Spleen (tissue), 11 donors: Measurements from ENCODE around the gene PKD1L1. TPM values are rescaled to one million over a fixed set of nuclear protein-coding genes. Genes with fewer than 3 reads are reported as not detected.
A peak's percentile ranks its signal among the peaks of the same experiment; 100 is the strongest.

Experiments used
- DNase-seq: peaks from one replicate; pipeline ENCODE4 v3.0.0-alpha.2; 2020
- H3K27ac ChIP-seq, 8 donors: fragments of 200-600 bp; sonication (generic) in 7 of 8; 1 replicate in 4 of 8; 2 replicates in 4 of 8; pipeline versions ENCODE4 v1.5.0 to v1.8.0; 2016 to 2021; ENCODE audit warnings: inconsistent platforms in 4 of 8, mild to moderate bottlenecking in 4 of 8, moderate library complexity in 1 of 8
- H3K27me3 ChIP-seq, 7 donors: fragments of 200-600 bp; sonication (generic) in 6 of 7; replicated peaks in 1 of 7; 1 replicate in 4 of 7; 2 replicates in 3 of 7; pipeline versions ENCODE4 v1.5.0 to v1.8.0; 2016 to 2021; ENCODE audit warnings: inconsistent platforms in 3 of 7, mild to moderate bottlenecking in 1 of 7
- H3K36me3 ChIP-seq, 6 donors: fragments of 200-600 bp; sonication (generic) in 5 of 6; 1 replicate in 4 of 6; 2 replicates in 2 of 6; pipeline versions ENCODE4 v1.5.0 to v1.8.0; 2016 to 2021; ENCODE audit warnings: inconsistent platforms in 2 of 6
- H3K4me1 ChIP-seq, 6 donors: fragments of 200-600 bp; sonication (generic) in 5 of 6; 1 replicate in 3 of 6; 2 replicates in 3 of 6; pipeline versions ENCODE4 v1.5.0 to v1.8.0; 2016 to 2021; ENCODE audit warnings: inconsistent platforms in 3 of 6
- H3K4me3 ChIP-seq, 8 donors: fragments of 200-600 bp; sonication (generic) in 7 of 8; 1 replicate in 4 of 8; 2 replicates in 4 of 8; pipeline versions ENCODE4 v1.5.0 to v1.8.0; 2016 to 2021; ENCODE audit warnings: inconsistent platforms in 4 of 8, mild to moderate bottlenecking in 4 of 8, moderate library complexity in 2 of 8
- H3K9me3 ChIP-seq, 8 donors: fragments of 200-600 bp; sonication (generic) in 7 of 8; 1 replicate in 4 of 8; 2 replicates in 4 of 8; pipeline versions ENCODE4 v1.5.0 to v1.8.0; 2016 to 2021; ENCODE audit warnings: inconsistent platforms in 4 of 8
- POLR2A ChIP-seq, 3 donors: fragments of 450-650 bp; IDR thresholded peaks; one replicate each; pipeline ENCODE4 v1.5.1; 2017; ENCODE audit warnings: antibody characterized with exemption in 3 of 3, mild to moderate bottlenecking in 1 of 3
- POLR2AphosphoS5 ChIP-seq, 3 donors: sonication (generic); formaldehyde crosslinking; IDR thresholded peaks; one replicate each; pipeline ENCODE4 v1.5.1; 2017; ENCODE audit warnings: antibody characterized with exemption in 3 of 3
- WGBS, 5 donors: extraction: QIAGEN DNeasy Blood & Tissue Kit in 3 of 5; methylation state at CpG; one replicate each; pipeline versions ENCODE4 v1.1.5 to v1.1.7; 2013 to 2018; 5-methylcytosine and 5-hydroxymethylcytosine counted together
- intact Hi-C: fragments of 100-400 bp; cut with DNase I; formaldehyde crosslinking; loops from one replicate; pipeline ENCODE4 v1.15.0; 2023; ENCODE audit warnings: low total_unique reads
- polyA plus RNA-seq, 3 donors: library from polyadenylated mRNA; stranded (reverse); fragments of 200-250 nt; gene quantifications; one replicate each; pipeline ENCODE4 v1.2.1, GENCODE V29; 2013
- total RNA-seq, 7 donors: library from RNA; depleted of rRNA in 3 of 7; stranded (reverse); fragments of >200 nt in 3 of 7; fragmentation: NEBNext Ultra II Directional in 4 of 7; extraction: Animal tissue kit (Norgen Biotek cat#: 25700) in 4 of 7; gene quantifications; one replicate each; pipeline versions ENCODE4 v1.1.0 to v1.2.1, GENCODE V29; 2016 to 2021
- TF ChIP-seq, protein P1 (sequence below), 11 experiments: fragments of 200-600 bp in 7 of 11; fragments of 450-650 bp in 4 of 11; sonication (generic) in 4 of 11; IDR thresholded peaks in 8 of 11; conservative IDR thresholded peaks in 3 of 11; 1 replicate in 7 of 11; 2 replicates in 4 of 11; pipeline versions ENCODE4 v1.4.0 to v1.8.0; 2016 to 2021; ENCODE audit warnings: antibody characterized with exemption in 11 of 11, inconsistent platforms in 4 of 11, mild to moderate bottlenecking in 1 of 11
- donor health status: healthy with polysubstance abuse.
- donor health status: DM: no; HTN: no; CAD: no; lungs with moderate emphysema.
- donor health status: DM: no; HTN: no; CAD: no.
- donor health status: Bipolar disorder and iron deficiency.
- donor health status: healthy.
- donor health status: DM: no; HTN: no; CAD: no.
- donor health status: DM: yes; HTN: yes; CAD: no.

Gene PKD1L1
- total and polyA plus RNA-seq, 10 donors: 0.28 to 1.3 (median 0.49) TPM

DNA sequence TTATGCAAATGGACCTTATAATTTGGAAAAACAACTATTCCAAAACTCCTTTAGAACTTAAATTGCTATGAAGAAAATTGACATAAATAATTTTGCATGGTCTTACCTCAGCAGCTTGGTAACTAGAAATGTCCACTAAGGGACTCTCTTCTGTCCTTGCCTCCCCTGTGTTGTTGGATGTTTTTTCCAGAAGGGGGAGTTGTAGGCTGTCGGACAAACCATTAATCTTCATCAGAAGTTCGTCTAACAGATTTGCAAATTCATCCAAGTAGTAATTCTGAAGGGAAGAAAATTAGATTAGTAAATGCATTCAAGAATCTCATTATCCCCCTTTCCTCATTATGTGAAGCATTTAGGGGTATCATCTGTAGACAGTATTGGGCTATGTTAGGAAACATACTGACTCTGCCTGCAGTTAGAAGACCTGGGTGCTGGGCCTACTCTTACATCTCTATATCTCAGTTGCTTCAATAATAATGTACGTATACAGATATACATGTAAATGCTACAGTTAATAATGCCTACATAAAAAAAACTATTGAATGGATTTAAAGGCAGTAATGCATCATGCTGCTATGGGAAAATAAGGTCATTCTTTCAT is 155.6 kb downstream of the PKD1L1 start:
- Histone ChIP-seq H3K4me1 (peaks cover 0 to 9% (median 0%) of the 10 kb centered on the region in 6 donors), H3K27ac (peak overlapping the region in 1 of 8 donors; percentile 14), H3K27me3 (no peaks in the 10 kb centered on the region), H3K4me3 (no peak overlapping the region), H3K36me3 (no peaks in the 10 kb centered on the region), H3K9me3 (no peaks in the 10 kb centered on the region)
- TF ChIP-seq, protein P1, sequence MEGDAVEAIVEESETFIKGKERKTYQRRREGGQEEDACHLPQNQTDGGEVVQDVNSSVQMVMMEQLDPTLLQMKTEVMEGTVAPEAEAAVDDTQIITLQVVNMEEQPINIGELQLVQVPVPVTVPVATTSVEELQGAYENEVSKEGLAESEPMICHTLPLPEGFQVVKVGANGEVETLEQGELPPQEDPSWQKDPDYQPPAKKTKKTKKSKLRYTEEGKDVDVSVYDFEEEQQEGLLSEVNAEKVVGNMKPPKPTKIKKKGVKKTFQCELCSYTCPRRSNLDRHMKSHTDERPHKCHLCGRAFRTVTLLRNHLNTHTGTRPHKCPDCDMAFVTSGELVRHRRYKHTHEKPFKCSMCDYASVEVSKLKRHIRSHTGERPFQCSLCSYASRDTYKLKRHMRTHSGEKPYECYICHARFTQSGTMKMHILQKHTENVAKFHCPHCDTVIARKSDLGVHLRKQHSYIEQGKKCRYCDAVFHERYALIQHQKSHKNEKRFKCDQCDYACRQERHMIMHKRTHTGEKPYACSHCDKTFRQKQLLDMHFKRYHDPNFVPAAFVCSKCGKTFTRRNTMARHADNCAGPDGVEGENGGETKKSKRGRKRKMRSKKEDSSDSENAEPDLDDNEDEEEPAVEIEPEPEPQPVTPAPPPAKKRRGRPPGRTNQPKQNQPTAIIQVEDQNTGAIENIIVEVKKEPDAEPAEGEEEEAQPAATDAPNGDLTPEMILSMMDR (IDR thresholded peaks at IDR 0.05 in 8 of 11, conservative IDR thresholded peaks at IDR 0.05 in 3 of 11): peak in 8 of 11 experiments; percentile 33 to 54 (median 42)
- TF ChIP-seq POLR2AphosphoS5 (IDR thresholded peaks at IDR 0.05) (no peak), POLR2A (IDR thresholded peaks at IDR 0.05) (no peak)
- no peak for DNase-seq
- 40 to 56% (median 47%) methylated on average over 3 of the region's 3 CpGs for WGBS, 5 donors
- intact Hi-C loops: no loop called here

- DNase-seq: no peak
- H3K9me3 ChIP-seq: no peaks in the 10 kb centered on the region
- H3K4me1 ChIP-seq: peaks cover 0 to 9% (median 0%) of the 10 kb centered on the region in 6 donors
- TF ChIP-seq, protein P1 (IDR thresholded peaks at IDR 0.05 in 8 of 11, conservative IDR thresholded peaks at IDR 0.05 in 3 of 11): no peak
- no peak for TF ChIP-seq POLR2AphosphoS5 (IDR thresholded peaks at IDR 0.05)
- no peak for TF ChIP-seq POLR2A (IDR thresholded peaks at IDR 0.05)
- H3K27ac ChIP-seq: peak overlapping the region in 1 of 8 donors; percentile 14
- H3K36me3 ChIP-seq: no peaks in the 10 kb centered on the region
- WGBS, 5 donors: 69 to 84% (median 79%) methylated on average over 4 of the region's 4 CpGs
- H3K27me3 ChIP-seq: no peaks in the 10 kb centered on the region
- intact Hi-C loops: no loop called here
- no peak overlapping the region for H3K4me3 ChIP-seq
Observed at GRCh38 chr7:47791682-47792081, 156.6 kb downstream of the PKD1L1 start.

DNA sequence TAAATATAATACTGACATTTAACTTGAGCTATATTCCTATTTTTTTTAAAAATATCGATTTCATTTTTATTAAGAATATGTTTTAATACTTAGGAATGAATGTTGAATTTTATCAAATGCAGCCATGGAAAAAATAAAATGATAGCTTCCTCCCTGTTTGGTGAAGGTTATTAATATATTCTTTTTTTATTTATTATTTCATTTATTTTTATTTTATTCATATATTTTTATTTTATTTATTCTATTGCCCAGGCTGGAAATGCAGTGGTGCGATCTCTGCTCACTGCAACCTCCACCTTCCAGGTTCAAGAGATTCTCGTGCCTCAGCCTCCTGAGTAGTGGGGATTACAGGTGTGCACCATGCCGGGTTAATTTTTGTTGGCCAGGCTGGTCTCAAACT is 160.2 kb downstream of the PKD1L1 start:
- H3K9me3 ChIP-seq: no peaks in the 10 kb centered on the region
- intact Hi-C loops: no loop called here
- TF ChIP-seq POLR2AphosphoS5 (IDR thresholded peaks at IDR 0.05) (no peak), POLR2A (IDR thresholded peaks at IDR 0.05) (no peak)
- TF ChIP-seq, protein P1 (IDR thresholded peaks at IDR 0.05 in 8 of 11, conservative IDR thresholded peaks at IDR 0.05 in 3 of 11): no peak
- H3K36me3 ChIP-seq: no peaks in the 10 kb centered on the region
- 89 to 96% (median 96%) methylated on average over 4 of the region's 4 CpGs for WGBS, 5 donors
- H3K4me3 ChIP-seq: no peak overlapping the region
- H3K27me3 ChIP-seq: no peaks in the 10 kb centered on the region
- H3K27ac ChIP-seq: peak overlapping the region in 2 of 8 donors; percentile 5 to 67
- DNase-seq: no peak
- peaks cover 0 to 9% (median 0%) of the 10 kb centered on the region in 6 donors for H3K4me1 ChIP-seq

DNA sequence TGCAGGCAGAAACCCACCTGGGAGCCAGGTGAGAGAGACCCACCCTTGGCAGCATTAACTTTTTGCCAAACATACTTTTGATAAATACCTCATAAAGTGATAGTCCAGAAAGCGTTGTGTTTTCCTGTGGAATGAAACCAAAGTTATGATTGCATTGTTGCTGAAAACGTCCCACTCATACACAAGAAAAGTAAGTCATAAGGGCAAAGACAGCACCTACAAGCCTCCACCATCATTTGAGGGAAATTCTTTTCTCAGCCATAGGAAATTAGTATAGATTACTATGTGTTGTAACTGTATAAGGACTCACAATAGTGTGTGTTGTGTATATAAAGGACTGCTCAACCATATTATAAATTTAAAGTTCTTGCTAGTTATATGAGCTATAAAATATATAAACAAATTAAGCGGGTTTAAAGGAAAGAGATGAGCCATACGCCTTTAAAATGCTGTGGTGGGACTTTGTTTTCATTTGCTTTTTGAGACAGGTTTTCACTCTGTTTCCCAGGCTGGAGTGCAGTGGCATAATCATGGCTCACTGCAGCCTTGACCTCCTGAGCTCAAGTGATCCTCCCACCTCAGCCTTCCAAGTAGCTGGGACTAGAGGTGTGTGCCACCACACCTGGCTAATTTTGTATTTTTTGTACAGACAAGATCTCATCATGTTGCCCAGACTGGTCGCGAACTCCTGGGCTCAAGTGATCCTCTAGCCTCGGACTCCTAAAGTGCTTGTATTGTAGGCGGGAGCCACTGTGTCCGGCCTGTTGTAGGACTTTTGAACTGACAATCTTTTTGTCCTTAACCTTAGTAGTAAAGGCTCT is 160.8 kb downstream of the PKD1L1 start:
- Histone ChIP-seq H3K27ac (peak overlapping the region in 6 of 8 donors; percentile 21 to 67 (median 50)), H3K27me3 (no peaks in the 10 kb centered on the region), H3K4me1 (peaks cover 0 to 3% (median 0%) of the 10 kb centered on the region in 6 donors), H3K36me3 (no peaks in the 10 kb centered on the region), H3K4me3 (no peak overlapping the region), H3K9me3 (no peaks in the 10 kb centered on the region)
- intact Hi-C loops: no loop called here
- no peak for TF ChIP-seq POLR2AphosphoS5 (IDR thresholded peaks at IDR 0.05)
- no peak for TF ChIP-seq POLR2A (IDR thresholded peaks at IDR 0.05)
- TF ChIP-seq, protein P1 (IDR thresholded peaks at IDR 0.05 in 8 of 11, conservative IDR thresholded peaks at IDR 0.05 in 3 of 11): no peak
- DNase-seq: no peak
- 77 to 85% (median 78%) methylated on average over 9 of the region's 9 CpGs for WGBS, 5 donors
